ENCODE measurements around the gene SOD1. TPM values are rescaled to one million over a fixed set of nuclear protein-coding genes. Genes with fewer than 3 reads are reported as not detected.

SOD1 gene
- total RNA-seq, 2 experiments from 2014 or later = 197 to 206 TPM

DNA sequence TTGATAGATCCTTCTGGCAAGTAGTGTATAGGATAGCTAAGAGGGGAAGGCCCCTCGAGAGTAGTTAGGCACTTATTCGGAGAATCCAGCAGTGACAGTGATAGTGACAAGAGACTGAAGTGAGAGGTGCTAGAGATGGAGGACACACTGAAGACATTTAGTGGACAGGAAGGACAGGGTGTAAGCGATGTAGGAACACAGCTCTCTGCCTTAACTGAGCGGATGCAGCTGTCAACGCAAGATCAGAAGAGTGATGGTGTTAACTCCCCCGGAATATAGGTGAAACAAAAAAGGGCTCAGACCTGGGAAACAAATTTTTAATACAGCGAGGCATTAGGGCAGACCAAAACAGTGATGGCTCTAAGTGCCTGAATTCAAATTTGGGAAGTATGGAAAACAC is 15.8 kb downstream of the SOD1 start:
- DNase-seq = no peak
- POLR2A ChIA-PET = no interaction called here
- H3K4me1 Mint-ChIP-seq = peaks cover 8% of the 10 kb centered on the region
- H3K27me3 Mint-ChIP-seq = no peaks in the 10 kb centered on the region
- H3K9me3 Mint-ChIP-seq = no peaks in the 10 kb centered on the region
- H3K27ac Mint-ChIP-seq = no peak overlapping the region
- H3K36me3 Mint-ChIP-seq (ENCODE audit: low read depth) = peaks cover 12% of the 10 kb centered on the region
- CTCF ChIA-PET = no interaction called here
- no peak overlapping the region for H3K4me3 Mint-ChIP-seq

DNA sequence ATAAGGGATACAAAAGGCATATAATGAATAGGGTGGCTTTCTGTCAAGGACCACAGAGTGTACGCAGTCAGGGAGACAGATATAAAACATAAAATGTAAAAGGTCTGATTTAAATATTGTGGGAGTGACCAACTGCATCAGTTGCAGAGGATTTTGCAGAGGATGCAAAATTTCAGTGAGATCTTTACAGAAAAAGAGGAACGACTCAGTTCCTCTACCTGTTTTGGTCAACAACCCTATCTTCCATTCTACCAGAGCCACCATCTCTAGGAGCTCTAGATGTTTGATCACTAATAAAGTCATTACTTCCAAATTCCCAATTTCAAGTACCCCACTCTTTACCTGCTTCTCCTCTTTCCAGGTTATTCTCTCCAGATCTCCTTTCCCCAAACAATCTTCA is 16.5 kb downstream of the SOD1 start:
- Mint-ChIP-seq H3K36me3 (ENCODE audit: low read depth) (peaks cover 10% of the 10 kb centered on the region), H3K4me3 (no peak overlapping the region), H3K27me3 (no peaks in the 10 kb centered on the region), H3K4me1 (peaks cover 5% of the 10 kb centered on the region), H3K27ac (no peak overlapping the region), H3K9me3 (no peaks in the 10 kb centered on the region)
- CTCF ChIA-PET = no interaction called here
- POLR2A ChIA-PET = no interaction called here
- no peak for DNase-seq

DNA sequence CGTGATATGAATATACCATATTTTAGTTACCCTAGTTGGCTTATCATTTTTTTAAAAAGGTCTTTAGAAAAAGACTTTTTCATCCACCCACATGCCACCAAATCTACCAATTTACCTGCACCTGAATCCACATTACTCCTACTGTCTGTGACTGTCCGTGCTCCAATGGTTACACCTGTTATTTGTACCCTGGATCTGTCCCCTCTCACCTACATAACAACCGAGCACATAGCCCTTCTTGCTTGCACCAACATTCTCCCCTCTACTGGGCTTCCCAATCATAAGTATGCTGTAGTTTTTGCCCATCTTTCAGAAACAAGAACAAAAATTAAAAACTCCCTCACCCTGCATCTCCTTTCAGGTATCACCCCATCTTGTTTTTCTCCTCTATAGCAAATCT is 17.6 kb downstream of the SOD1 start:
- H3K27ac Mint-ChIP-seq = no peak overlapping the region
- ChIA-PET CTCF (no interaction called here), POLR2A (no interaction called here)
- peaks cover 10% of the 10 kb centered on the region for H3K36me3 Mint-ChIP-seq (ENCODE audit: low read depth)
- no peak for DNase-seq
- H3K27me3 Mint-ChIP-seq = no peaks in the 10 kb centered on the region
- H3K9me3 Mint-ChIP-seq = no peaks in the 10 kb centered on the region
- H3K4me3 Mint-ChIP-seq = no peak overlapping the region
- peaks cover 3% of the 10 kb centered on the region for H3K4me1 Mint-ChIP-seq

DNA sequence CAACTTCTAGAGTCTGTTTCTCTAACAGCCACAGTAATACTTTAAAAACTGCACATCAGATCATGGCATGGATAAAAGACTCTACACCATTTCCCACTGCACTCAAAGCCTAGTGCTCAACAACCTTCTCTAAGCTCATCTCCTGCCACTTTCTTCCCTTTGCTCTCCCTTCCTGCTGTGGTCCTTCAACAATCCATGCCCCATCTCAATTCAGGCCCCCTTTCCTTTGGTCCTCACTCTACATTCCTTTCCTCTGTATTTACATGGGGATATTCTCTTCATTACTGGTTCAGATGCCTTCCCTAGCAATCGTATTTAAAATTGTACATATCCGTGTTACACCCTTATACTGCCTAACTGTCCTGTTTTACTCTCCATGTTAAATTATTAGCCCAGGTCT is 19.0 kb downstream of the SOD1 start:
- H3K36me3 Mint-ChIP-seq (ENCODE audit: low read depth) = peaks cover 21% of the 10 kb centered on the region
- POLR2A ChIA-PET = no interaction called here

DNA sequence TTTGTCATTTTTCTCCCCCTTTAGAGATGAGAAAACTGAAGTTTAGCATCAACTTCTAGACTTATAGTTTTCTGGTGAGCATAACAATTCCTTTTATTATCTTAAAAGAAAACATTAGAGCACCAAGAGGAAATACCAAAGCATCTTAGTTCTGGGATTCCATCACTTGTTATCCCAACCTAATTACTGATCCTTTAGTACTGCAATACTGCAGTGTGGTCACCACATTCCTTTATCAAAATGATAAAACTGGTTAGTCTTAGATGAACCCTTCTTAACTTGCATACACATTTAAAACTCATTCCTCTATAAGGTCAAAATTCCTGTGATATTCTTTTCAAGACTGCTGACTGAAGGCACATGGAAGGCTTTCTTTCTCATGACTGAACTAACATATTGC is 23.1 kb downstream of the SOD1 start:
- Mint-ChIP-seq H3K9me3 (no peaks in the 10 kb centered on the region), H3K27ac (no peak overlapping the region), H3K4me1 (no peaks in the 10 kb centered on the region), H3K27me3 (no peaks in the 10 kb centered on the region), H3K4me3 (no peak overlapping the region), H3K36me3 (ENCODE audit: low read depth) (peaks cover 54% of the 10 kb centered on the region)
- no peak for DNase-seq
- ChIA-PET CTCF (no interaction called here), POLR2A (no interaction called here)

More for the DNA sequence above, 19.0 kb downstream of the SOD1 start:
- DNase-seq = no peak
- CTCF ChIA-PET = no interaction called here
- no peak overlapping the region for H3K4me3 Mint-ChIP-seq
- H3K4me1 Mint-ChIP-seq = no peaks in the 10 kb centered on the region
- no peak overlapping the region for H3K27ac Mint-ChIP-seq
- H3K27me3 Mint-ChIP-seq = no peaks in the 10 kb centered on the region
- H3K9me3 Mint-ChIP-seq = no peaks in the 10 kb centered on the region

DNA sequence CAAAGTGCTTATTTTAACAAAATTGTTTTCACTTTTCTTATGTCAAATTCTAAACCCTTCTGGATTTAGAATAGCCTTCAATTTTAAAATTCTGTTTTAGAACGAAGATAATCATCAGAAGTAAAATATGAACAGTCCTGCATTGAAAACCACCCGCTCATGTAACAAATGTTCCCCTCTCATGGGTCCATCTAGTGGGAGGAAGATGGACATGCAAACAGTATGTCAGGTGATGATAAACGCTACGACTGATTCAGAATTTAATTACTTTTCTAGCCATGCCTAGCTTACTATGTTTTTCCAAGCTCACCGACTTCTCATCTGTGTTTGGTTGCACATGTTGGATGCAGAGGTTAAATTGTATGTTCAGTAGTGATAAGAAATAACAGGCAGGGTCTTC is 23.5 kb downstream of the SOD1 start:
- H3K27me3 Mint-ChIP-seq = no peaks in the 10 kb centered on the region
- H3K36me3 Mint-ChIP-seq (ENCODE audit: low read depth) = peaks cover 56% of the 10 kb centered on the region
- POLR2A ChIA-PET = no interaction called here
- no peaks in the 10 kb centered on the region for H3K9me3 Mint-ChIP-seq
- no peak overlapping the region for H3K27ac Mint-ChIP-seq
- H3K4me1 Mint-ChIP-seq = no peaks in the 10 kb centered on the region
- CTCF ChIA-PET = no interaction called here
- no peak for DNase-seq
- no peak overlapping the region for H3K4me3 Mint-ChIP-seq

DNA sequence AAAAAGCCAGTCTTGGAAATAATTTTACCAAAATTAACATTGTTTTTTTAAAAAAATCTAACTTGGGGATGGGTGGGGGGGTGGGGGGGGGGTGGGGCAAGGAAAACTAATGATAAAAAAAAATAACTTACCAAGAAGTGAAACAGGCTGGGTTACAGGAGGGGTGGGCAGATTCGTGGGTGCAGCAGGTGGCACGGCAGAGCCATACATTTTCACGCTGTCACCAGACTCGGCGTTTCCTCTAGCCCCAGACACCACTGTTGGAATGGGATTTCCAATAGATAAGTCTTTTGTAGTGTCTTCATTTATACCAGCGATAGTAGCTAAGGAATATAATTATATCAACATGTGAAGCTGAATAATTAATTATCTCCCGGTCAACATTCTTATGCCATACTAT is 25.4 kb downstream of the SOD1 start:
- no peaks in the 10 kb centered on the region for H3K4me1 Mint-ChIP-seq
- no peaks in the 10 kb centered on the region for H3K9me3 Mint-ChIP-seq
- peaks cover 65% of the 10 kb centered on the region for H3K36me3 Mint-ChIP-seq (ENCODE audit: low read depth)
- no peaks in the 10 kb centered on the region for H3K27me3 Mint-ChIP-seq
- ChIA-PET CTCF (no interaction called here), POLR2A (no interaction called here)
- no peak overlapping the region for H3K4me3 Mint-ChIP-seq
- H3K27ac Mint-ChIP-seq = no peak overlapping the region
- DNase-seq = no peak

DNA sequence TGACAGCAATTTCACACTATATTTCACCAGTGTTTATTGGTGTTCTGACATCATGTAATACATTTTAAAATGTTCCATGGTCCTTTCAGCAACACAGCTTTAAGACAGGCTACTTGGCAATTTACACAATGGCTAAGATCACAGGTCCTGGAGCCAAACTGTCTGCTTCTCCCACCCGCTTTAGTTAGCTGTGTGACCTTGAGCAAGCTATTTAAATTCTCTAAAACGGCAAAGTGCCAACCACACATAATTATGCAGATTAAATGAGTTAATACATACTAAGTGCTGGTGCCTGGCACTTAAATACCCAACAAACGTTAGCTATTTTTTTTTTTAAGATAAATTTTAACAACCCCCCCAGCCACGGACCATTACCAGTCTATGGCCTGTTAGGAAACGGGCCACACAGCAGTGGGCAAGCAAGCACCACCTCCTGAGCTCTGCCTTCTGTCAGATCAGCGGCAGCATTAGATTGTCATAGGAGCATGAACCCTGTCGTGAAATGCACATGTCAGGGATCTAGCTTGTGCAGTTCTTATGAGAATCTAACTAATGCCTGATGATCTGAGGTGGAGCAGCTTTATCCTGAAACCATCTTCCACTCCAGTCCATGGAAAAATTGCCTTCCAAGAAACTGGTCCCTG is 26.9 kb downstream of the SOD1 start:
- no peak overlapping the region for H3K27ac Mint-ChIP-seq
- H3K4me1 Mint-ChIP-seq = no peaks in the 10 kb centered on the region
- DNase-seq = no peak
- CTCF ChIA-PET = no interaction called here
- no peaks in the 10 kb centered on the region for H3K27me3 Mint-ChIP-seq
- peaks cover 76% of the 10 kb centered on the region for H3K36me3 Mint-ChIP-seq (ENCODE audit: low read depth)
- H3K4me3 Mint-ChIP-seq = no peak overlapping the region
- POLR2A ChIA-PET = interaction anchor here (0.7 to 1.0 kb wide), 2 partner anchors 19 to 40 kb away, joined by 3 read pairs; no protein-coding TSS in a partner anchor
- H3K9me3 Mint-ChIP-seq = no peaks in the 10 kb centered on the region

DNA sequence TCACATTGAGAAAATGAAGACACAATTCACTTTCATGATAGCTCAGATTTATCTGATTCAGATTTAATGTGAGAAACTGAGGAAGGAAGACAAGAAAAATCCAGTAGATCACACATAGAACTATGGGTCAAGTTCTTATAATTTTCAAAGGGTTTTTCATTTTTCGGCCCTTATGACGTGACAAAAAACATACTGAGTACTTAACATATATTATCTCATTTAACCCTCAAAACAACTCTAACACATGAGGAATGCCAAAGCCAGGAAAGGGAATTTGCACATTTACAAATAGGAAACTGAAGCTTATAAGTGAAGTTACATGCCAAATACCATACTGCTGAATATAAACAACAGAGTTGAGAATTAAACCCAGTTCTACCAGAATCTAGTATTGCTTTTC is 27.6 kb downstream of the SOD1 start:
- POLR2A ChIA-PET = interaction anchor here (1.0 kb wide), 1 partner anchor 39 kb away, joined by 3 read pairs; no protein-coding TSS in a partner anchor
- H3K27me3 Mint-ChIP-seq = no peaks in the 10 kb centered on the region
- DNase-seq = no peak
- CTCF ChIA-PET = interaction anchor here (0.6 kb wide), 1 partner anchor 16 kb away, joined by 3 read pairs; no protein-coding TSS in a partner anchor
- no peaks in the 10 kb centered on the region for H3K9me3 Mint-ChIP-seq
- no peak overlapping the region for H3K4me3 Mint-ChIP-seq
- H3K4me1 Mint-ChIP-seq = no peaks in the 10 kb centered on the region
- H3K27ac Mint-ChIP-seq = no peak overlapping the region
- H3K36me3 Mint-ChIP-seq (ENCODE audit: low read depth) = peaks cover 74% of the 10 kb centered on the region

DNA sequence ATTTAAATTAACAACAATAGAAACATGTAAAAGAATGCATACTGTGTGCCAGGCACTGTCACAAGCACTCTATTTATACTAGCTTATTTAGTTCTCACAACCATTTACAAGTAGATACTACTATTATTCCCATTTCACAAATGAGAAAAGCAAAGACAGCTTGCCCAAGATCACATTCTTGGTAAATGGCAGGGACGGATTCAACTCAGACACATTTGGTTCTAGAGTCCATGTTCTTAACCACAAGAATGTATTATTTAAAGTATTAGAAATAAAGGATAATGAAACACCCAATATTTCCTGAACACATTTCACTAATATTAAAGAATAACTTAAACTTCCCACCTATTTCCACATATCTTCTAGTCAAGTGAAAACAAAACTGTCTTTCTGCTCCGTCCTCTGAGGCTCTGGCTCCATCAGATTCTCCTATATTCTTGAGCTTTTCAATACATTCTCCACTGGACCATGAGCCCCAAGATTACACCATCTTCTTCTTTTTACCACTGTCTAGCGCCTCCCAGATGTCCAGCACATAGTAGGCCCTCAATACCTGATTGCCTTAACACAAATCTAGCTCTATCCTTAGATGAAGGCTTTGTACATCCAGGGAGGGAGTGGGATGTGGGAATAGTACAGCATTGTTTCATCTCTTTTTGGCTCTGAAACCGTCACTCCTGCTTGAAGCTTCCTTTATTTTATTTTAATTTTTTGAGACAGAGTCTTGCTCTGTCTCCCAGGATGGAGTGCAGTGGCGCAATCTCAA is 29.3 kb downstream of the SOD1 start:
- no peaks in the 10 kb centered on the region for H3K9me3 Mint-ChIP-seq
- no peak overlapping the region for H3K27ac Mint-ChIP-seq
- H3K27me3 Mint-ChIP-seq = no peaks in the 10 kb centered on the region
- DNase-seq = no peak
- H3K4me3 Mint-ChIP-seq = no peak overlapping the region
- peaks cover 74% of the 10 kb centered on the region for H3K36me3 Mint-ChIP-seq (ENCODE audit: low read depth)
- POLR2A ChIA-PET = interaction anchor here (0.6 to 0.7 kb wide), 2 partner anchors 9 to 571 kb away, joined by 3 read pairs; no protein-coding TSS in a partner anchor
- CTCF ChIA-PET = no interaction called here
- no peaks in the 10 kb centered on the region for H3K4me1 Mint-ChIP-seq

DNA sequence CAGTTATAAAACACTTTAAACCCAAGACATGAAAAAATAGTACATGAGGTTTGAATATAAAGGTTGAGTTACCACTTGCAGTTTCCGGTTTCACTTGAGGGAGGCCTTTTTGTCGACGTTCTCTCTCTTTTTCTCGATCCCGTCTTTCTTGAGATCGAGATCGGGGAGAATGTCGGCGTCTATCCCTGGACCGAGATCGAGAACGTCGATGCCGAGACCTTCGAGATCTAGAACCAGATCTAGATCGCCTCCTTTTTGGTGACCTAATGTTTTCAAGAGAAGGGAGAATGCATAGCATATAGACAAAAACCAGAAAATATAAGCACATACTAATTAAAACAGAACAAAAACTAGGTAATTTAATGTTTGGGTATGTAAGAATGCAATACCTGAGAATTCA is 33.7 kb downstream of the SOD1 start:
- Mint-ChIP-seq H3K4me3 (no peak overlapping the region), H3K9me3 (no peaks in the 10 kb centered on the region), H3K27me3 (no peaks in the 10 kb centered on the region), H3K4me1 (peaks cover 2% of the 10 kb centered on the region), H3K36me3 (ENCODE audit: low read depth) (peaks cover 64% of the 10 kb centered on the region), H3K27ac (no peak overlapping the region)
- CTCF ChIA-PET = no interaction called here
- DNase-seq = no peak
- POLR2A ChIA-PET = no interaction called here

DNA sequence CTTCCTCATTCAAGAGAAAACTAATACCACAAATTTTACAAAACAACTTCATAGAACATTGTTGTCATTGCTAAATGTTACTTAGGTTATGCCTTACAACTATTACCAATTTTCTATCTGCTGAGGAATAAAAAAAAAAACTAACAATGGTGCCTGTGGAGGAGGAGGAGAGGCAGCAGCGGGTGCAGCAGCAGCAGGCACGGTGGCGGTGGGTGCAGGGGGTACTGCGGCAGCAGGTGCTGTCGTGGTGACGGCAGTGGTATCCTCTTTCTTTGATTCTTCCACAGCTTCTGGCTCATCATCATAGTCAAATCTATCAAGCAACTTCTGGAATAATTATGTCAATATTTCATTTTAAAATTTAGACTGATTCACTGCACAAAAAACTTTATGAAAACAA is 36.9 kb downstream of the SOD1 start:
- no peak overlapping the region for H3K27ac Mint-ChIP-seq
- no peaks in the 10 kb centered on the region for H3K9me3 Mint-ChIP-seq
- peaks cover 57% of the 10 kb centered on the region for H3K36me3 Mint-ChIP-seq (ENCODE audit: low read depth)
- POLR2A ChIA-PET = no interaction called here
- no peaks in the 10 kb centered on the region for H3K27me3 Mint-ChIP-seq
- H3K4me3 Mint-ChIP-seq = no peak overlapping the region
- DNase-seq = no peak
- peaks cover 2% of the 10 kb centered on the region for H3K4me1 Mint-ChIP-seq
- CTCF ChIA-PET = no interaction called here

DNA sequence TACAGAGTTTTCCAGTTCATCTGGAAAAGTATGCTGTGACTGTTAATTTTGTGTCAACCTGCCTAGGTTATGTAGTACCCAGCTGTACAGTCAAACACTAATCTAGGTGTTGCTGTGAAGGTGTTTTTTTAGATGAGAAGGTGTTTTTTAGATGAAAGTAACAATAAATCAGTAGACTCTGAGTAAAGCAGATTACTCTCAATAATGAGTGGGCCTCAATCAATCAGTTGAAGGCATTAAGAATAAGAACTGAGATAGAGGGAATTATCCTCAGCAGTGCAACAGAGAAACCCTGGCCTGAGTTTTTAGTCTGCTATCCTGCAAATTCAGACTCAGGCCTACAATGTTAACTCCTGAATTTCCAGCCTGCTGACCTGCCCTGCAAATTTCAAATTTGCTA is 39.0 kb downstream of the SOD1 start:
- peaks cover 60% of the 10 kb centered on the region for H3K36me3 Mint-ChIP-seq (ENCODE audit: low read depth)
- no peaks in the 10 kb centered on the region for H3K9me3 Mint-ChIP-seq
- DNase-seq = no peak
- H3K27ac Mint-ChIP-seq = no peak overlapping the region
- ChIA-PET CTCF (no interaction called here), POLR2A (no interaction called here)
- no peak overlapping the region for H3K4me3 Mint-ChIP-seq
- peaks cover 2% of the 10 kb centered on the region for H3K4me1 Mint-ChIP-seq
- no peaks in the 10 kb centered on the region for H3K27me3 Mint-ChIP-seq

DNA sequence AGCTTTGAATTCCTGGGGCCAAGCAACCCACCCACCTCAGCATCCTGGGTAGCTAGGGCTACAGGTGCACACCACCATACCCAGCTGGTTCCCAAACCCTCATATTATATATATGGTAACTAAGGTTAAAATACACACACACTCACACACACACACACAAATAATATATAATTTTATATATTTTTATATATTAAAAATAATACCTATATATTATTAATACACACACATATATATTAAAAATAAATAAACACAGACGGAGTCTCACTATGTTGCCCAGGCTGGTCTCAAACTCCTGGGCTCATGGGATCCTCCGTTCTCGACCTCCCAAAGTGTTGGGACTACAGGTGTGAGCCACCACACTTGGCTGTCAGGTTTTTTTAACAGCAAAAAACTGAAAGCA is 40.5 kb downstream of the SOD1 start:
- ChIA-PET CTCF (no interaction called here), POLR2A (no interaction called here)
- DNase-seq = no peak
- no peak overlapping the region for H3K27ac Mint-ChIP-seq
- H3K27me3 Mint-ChIP-seq = no peaks in the 10 kb centered on the region
- peaks cover 58% of the 10 kb centered on the region for H3K36me3 Mint-ChIP-seq (ENCODE audit: low read depth)
- peaks cover 5% of the 10 kb centered on the region for H3K4me1 Mint-ChIP-seq
- no peaks in the 10 kb centered on the region for H3K9me3 Mint-ChIP-seq
- H3K4me3 Mint-ChIP-seq = no peak overlapping the region

All from activated CD4-positive, alpha-beta memory T cell treated with anti-CD3 and anti-CD28 coated beads, Interleukin-2, amount 10 ng/mL, durations not matched to agents 7 days and 5 days (primary cell).